Measurements from ENCODE around the gene TECTB. TPM values are rescaled to one million over a fixed set of nuclear protein-coding genes. Genes with fewer than 3 reads are reported as not detected.

The TECTB gene
- total and polyA plus RNA-seq, 9 of the 15 experiments (the other 6 are each of a cell fraction or from before 2014, with no cell fraction given), result not detected

DNA sequence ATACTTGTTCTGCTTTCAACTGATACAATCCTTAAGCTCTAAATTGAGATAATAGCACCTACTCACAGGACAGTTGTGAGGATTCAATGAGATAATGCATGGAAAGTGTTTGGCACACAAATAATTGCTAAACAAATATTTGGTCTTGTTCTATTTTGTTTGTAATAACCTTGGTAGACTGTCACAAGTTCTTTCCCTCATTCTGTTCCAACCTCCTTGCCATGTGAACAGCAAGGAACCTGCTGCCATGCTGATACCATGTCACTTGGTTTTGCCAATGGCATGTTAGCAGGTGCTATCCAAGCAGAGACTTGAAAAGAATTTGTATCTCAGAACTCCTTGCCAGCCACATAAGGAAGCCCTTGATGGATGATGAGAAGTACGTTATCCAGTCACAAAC lies 24.8 kb upstream of the TECTB start:
- H3K4me1 ChIP-seq (replicated peaks in 1 of 2; ENCODE audit: control insufficient read depth in 2 of 2, insufficient read depth in 2 of 2, low read length in 2 of 2), result 0 out of 5 replicates have a peak, but pooled peaks cover 0 to 3% of the 10 kb centered on the region in 2 experiments
- no TSS peak for BruUV-seq (replicated peaks)
- no peaks in the 10 kb centered on the region for H3K9me1 ChIP-seq (ENCODE audit: control insufficient read depth, insufficient read depth, low read length)
- FAIRE-seq, result no peak
- no peak for ATAC-seq
- peaks cover 0 to 6% of the 10 kb centered on the region in 2 experiments; a peak in 2 of 5 replicates for H3K27me3 ChIP-seq (ENCODE audit: control insufficient read depth in 2 of 2, insufficient read depth in 2 of 2, low read length in 2 of 2)
- no peak overlapping the region for H3K27ac ChIP-seq (ENCODE audit: extremely low read depth, low read depth, low read length)
- no peak for DNase-seq (ENCODE audit: extremely low read depth in 1 of 4, low spot score in 3 of 4)
- ChIA-PET POLR2A (interaction anchor here (0.7 kb wide), 1 partner anchor 492 kb away, joined by 3 read pairs; no protein-coding TSS in a partner anchor), CTCF (ENCODE audit: low intra/inter-chr PET ratio) (no interaction called here)
- no peaks in the 10 kb centered on the region for H3K36me3 ChIP-seq (ENCODE audit: control insufficient read depth, insufficient read depth, low read length)
- no peaks in the 10 kb centered on the region for H3K9me3 ChIP-seq (replicated peaks; ENCODE audit: control insufficient read depth, insufficient read depth, low read depth, low read length)
- no peaks in the 10 kb centered on the region; the same call in 1 of the 2 replicates for H4K20me1 ChIP-seq (replicated peaks; ENCODE audit: control insufficient read depth, insufficient read depth, low read length)
- H3K9ac ChIP-seq (ENCODE audit: insufficient read depth in 1 of 2, low read depth in 2 of 2, low read length in 2 of 2), result no peak overlapping the region
- WGBS (ENCODE audit: insufficient coverage, low coverage, missing lambda C conversion rate), result 0% methylated on average over 1 of the region's 1 CpG
- in situ Hi-C loops (cut with MboI), result no loop called here
- H3K4me3 ChIP-seq, result no peak overlapping the region
- intact Hi-C loops (cut with micrococcal nuclease), result no loop called here
- H3K79me2 ChIP-seq (ENCODE audit: control insufficient read depth, insufficient read depth, low read length), result no peaks in the 10 kb centered on the region
- no peak overlapping the region for H3K4me2 ChIP-seq (ENCODE audit: insufficient read depth, low read length)
- no peak overlapping the region for H2AFZ ChIP-seq (ENCODE audit: low read depth, low read length)
- no peak for TF ChIP-seq GTF2B (IDR thresholded peaks at IDR 0.05; ENCODE audit: extremely low read depth, insufficient read length)
- TF ChIP-seq, protein P1, sequence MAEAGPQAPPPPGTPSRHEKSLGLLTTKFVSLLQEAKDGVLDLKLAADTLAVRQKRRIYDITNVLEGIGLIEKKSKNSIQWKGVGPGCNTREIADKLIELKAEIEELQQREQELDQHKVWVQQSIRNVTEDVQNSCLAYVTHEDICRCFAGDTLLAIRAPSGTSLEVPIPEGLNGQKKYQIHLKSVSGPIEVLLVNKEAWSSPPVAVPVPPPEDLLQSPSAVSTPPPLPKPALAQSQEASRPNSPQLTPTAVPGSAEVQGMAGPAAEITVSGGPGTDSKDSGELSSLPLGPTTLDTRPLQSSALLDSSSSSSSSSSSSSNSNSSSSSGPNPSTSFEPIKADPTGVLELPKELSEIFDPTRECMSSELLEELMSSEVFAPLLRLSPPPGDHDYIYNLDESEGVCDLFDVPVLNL (CRISPR knock-in tag; IDR thresholded peaks at IDR 0.05; ENCODE audit: low read depth), result no peak
- TF ChIP-seq GATA2 (CRISPR knock-in tag; IDR thresholded peaks at IDR 0.05), result no peak
- no peak for TF ChIP-seq ZNF699 (CRISPR knock-in tag; IDR thresholded peaks at IDR 0.05; ENCODE audit: insufficient replicate concordance)
- TF ChIP-seq SAP30 (IDR thresholded peaks at IDR 0.05; ENCODE audit: borderline replicate concordance, insufficient read depth, low read depth, low read length, poor library complexity, severe bottlenecking), result no peak
- TF ChIP-seq ZKSCAN1 (IDR thresholded peaks at IDR 0.05; ENCODE audit: low read depth, low read length), result no peak
- TF ChIP-seq MTA2 (IDR thresholded peaks at IDR 0.05; ENCODE audit: low read depth), result no peak
- TF ChIP-seq MAFK (IDR thresholded peaks at IDR 0.05; ENCODE audit: low read length), result no peak
- no peak for TF ChIP-seq KLF10 (CRISPR knock-in tag; IDR thresholded peaks at IDR 0.05)
- TF ChIP-seq CCAR2 (IDR thresholded peaks at IDR 0.05; ENCODE audit: low read depth, low read length), result no peak
